A673 (cell line): ENCODE data around the gene IL21.

ENCODE experiments used
- EZH2 ChIP-seq: fragments of 200-600 bp; sonication (generic); IDR thresholded peaks from 2 replicates; pipeline ENCODE4 v1.6.1; 2017; ENCODE audit warnings: borderline replicate concordance, low read depth, mild to moderate bottlenecking, mixed read lengths, antibody characterized with exemption, low read length; ENCODE audit not compliant: poor library complexity, severe bottlenecking
- TF ChIP-seq, protein P1 (sequence below): fragments of 300-800, 200-600 bp; sonication (generic); conservative IDR thresholded peaks from 2 replicates; pipeline ENCODE4 v1.5.1; 2017; ENCODE audit warnings: low read depth, mild to moderate bottlenecking, antibody characterized with exemption, low read length, moderate library complexity, mixed read lengths

DNA sequence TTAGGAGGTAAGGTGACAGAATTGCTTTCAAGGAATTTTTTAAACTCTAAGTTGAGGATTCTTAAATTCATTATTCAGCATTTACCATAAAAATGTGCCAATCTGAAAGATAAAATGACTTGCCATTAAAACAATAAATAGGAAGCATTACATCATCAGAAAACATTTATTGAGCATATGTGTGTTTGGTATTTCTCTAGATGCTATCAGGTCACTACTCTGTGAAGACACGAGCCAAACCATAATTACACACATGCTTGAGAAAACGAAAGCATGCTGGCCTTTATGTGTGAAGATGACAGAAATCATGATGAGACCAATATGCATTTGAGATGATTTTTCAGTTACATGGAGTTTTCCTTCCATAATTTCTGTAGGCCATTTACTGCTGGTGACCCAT is 12.3 kb upstream of the IL21 start:
- TF ChIP-seq, protein P1, sequence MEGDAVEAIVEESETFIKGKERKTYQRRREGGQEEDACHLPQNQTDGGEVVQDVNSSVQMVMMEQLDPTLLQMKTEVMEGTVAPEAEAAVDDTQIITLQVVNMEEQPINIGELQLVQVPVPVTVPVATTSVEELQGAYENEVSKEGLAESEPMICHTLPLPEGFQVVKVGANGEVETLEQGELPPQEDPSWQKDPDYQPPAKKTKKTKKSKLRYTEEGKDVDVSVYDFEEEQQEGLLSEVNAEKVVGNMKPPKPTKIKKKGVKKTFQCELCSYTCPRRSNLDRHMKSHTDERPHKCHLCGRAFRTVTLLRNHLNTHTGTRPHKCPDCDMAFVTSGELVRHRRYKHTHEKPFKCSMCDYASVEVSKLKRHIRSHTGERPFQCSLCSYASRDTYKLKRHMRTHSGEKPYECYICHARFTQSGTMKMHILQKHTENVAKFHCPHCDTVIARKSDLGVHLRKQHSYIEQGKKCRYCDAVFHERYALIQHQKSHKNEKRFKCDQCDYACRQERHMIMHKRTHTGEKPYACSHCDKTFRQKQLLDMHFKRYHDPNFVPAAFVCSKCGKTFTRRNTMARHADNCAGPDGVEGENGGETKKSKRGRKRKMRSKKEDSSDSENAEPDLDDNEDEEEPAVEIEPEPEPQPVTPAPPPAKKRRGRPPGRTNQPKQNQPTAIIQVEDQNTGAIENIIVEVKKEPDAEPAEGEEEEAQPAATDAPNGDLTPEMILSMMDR = no peak
- no peak for TF ChIP-seq EZH2
